Hepatocyte (in vitro differentiated cells): ENCODE results near the gene MACO1.

Experiments
- EZH2 ChIP-seq: fragments of 200-600 bp; sonication (generic); IDR thresholded peaks from 2 replicates; pipeline ENCODE4 v1.6.1; 2016; ENCODE audit warnings: antibody characterized with exemption, mild to moderate bottlenecking, borderline replicate concordance
- EZH2phosphoT487 ChIP-seq: fragments of 200-600 bp; sonication (generic); IDR thresholded peaks from one replicate; pipeline ENCODE4 v1.6.1; 2018; ENCODE audit warnings: antibody characterized with exemption, mild to moderate bottlenecking, low read depth, moderate library complexity; ENCODE audit not compliant: unreplicated experiment, severe bottlenecking
- TF ChIP-seq, protein P1 (sequence below): fragments of 200-600 bp; sonication (generic); IDR thresholded peaks from 2 replicates; pipeline ENCODE4 v1.5.1; 2016; ENCODE audit warnings: antibody characterized with exemption, mild to moderate bottlenecking; ENCODE audit not compliant: poor library complexity

DNA sequence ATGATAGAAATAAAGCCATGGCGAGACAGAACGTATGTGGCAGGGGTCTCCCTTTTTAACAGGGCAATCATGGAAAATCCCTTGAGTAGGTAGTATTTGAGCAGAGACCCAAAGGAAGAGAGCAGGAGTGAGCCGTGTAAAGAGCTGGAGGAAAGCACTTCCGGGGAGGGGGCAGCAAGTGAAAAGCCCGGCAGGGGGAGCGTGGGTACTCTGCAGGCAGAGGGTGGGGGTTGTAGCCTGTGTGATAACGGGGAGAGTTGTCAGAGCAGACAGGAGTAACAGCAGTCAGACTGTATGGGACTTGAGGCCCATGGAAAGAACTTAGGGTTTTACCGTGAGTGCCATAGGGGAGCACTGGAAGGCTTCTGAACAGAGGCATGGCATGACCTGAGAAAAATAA lies 61.6 kb downstream of the MACO1 start:
- TF ChIP-seq EZH2 (no peak), EZH2phosphoT487 (no peak)
- TF ChIP-seq, protein P1, sequence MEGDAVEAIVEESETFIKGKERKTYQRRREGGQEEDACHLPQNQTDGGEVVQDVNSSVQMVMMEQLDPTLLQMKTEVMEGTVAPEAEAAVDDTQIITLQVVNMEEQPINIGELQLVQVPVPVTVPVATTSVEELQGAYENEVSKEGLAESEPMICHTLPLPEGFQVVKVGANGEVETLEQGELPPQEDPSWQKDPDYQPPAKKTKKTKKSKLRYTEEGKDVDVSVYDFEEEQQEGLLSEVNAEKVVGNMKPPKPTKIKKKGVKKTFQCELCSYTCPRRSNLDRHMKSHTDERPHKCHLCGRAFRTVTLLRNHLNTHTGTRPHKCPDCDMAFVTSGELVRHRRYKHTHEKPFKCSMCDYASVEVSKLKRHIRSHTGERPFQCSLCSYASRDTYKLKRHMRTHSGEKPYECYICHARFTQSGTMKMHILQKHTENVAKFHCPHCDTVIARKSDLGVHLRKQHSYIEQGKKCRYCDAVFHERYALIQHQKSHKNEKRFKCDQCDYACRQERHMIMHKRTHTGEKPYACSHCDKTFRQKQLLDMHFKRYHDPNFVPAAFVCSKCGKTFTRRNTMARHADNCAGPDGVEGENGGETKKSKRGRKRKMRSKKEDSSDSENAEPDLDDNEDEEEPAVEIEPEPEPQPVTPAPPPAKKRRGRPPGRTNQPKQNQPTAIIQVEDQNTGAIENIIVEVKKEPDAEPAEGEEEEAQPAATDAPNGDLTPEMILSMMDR = no peak
